NT2/D1 (cell line): ENCODE measurements around the gene XYLT1.

Experiments used
- YY1 ChIP-seq: IDR thresholded peaks from 2 replicates; pipeline ENCODE4 v1.6.1; 2011; ENCODE audit not compliant: insufficient read length, insufficient read depth
- ZNF274 ChIP-seq: IDR thresholded peaks from 2 replicates; pipeline ENCODE4 v1.6.1; 2011; ENCODE audit warnings: mild to moderate bottlenecking, low read depth, low read length

GRCh38 chr16:17116595-17117322 lies 354.0 kb downstream of the XYLT1 start:
- no peak for TF ChIP-seq YY1
- no peak for TF ChIP-seq ZNF274
